G401 (cell line): Measurements from ENCODE around the gene INCENP. TPM values are rescaled to one million over a fixed set of nuclear protein-coding genes. Genes with fewer than 3 reads are reported as not detected.

Experiments used
- total RNA-seq: library from RNA; depleted of rRNA; stranded (reverse); fragments of >200 nt; shearing (Covaris generic); gene quantifications from 2 replicates; pipeline ENCODE4 v1.2.3, GENCODE V29; 2014; rRNA removed

Gene INCENP
- total RNA-seq, 1 experiment from 2014 or later: 84.8 TPM

Other genes with a start within 250 kb of the INCENP start
- 44.4 and 47.1 TPM in 2 replicates for gene FADS3, start 232.5 kb upstream of the INCENP start, total RNA-seq
- 12.4 and 19.0 TPM in 2 replicates for gene RAB3IL1, start 206.4 kb upstream of the INCENP start, total RNA-seq
- 0.10 and 0.18 TPM in 2 replicates for gene BEST1, start 173.7 kb upstream of the INCENP start, total RNA-seq
- 588 and 699 TPM in 2 replicates for gene FTH1, start 156.4 kb upstream of the INCENP start, total RNA-seq
- gene SCGB1D1, start 66.2 kb downstream of the INCENP start, total RNA-seq: not detected in 2 replicates
- not detected in 2 replicates for gene SCGB2A1, start 84.7 kb downstream of the INCENP start, total RNA-seq
- not detected in 2 replicates for gene SCGB1D2, start 118.2 kb downstream of the INCENP start, total RNA-seq
- gene SCGB2A2, start 146.1 kb downstream of the INCENP start, total RNA-seq: not detected in 2 replicates
- gene SCGB1D4, start 175.1 kb downstream of the INCENP start, total RNA-seq: not detected in 2 replicates
- gene ASRGL1, start 213.4 kb downstream of the INCENP start, total RNA-seq: 26.6 and 28.1 TPM in 2 replicates